Measurements from ENCODE around the gene PRKCD. TPM values are rescaled to one million over a fixed set of nuclear protein-coding genes. Genes with fewer than 3 reads are reported as not detected.

The PRKCD gene
- total and polyA plus RNA-seq, 5 donors from 2014 or later, result 13.6 to 33.6 (median 16.8) TPM

- Mint-ChIP-seq H3K27ac (no peak overlapping the region), H3K27me3 (no peaks in the 10 kb centered on the region)
Measured at GRCh38 chr3:53234841-53235232, 73.8 kb downstream of the PRKCD start.

GRCh38 chr3:53235545-53235944, 74.5 kb downstream of the PRKCD start:
- no peak overlapping the region for H3K27ac ChIP-seq (ENCODE audit: insufficient read depth, low read length, poor library complexity, severe bottlenecking)
- no peak overlapping the region for H3K4me3 Mint-ChIP-seq
- H3K27ac Mint-ChIP-seq, result no peak overlapping the region
- H3K9me3 ChIP-seq (ENCODE audit: control insufficient read depth in 2 of 2, low read length in 2 of 2), result no peaks in the 10 kb centered on the region
- peaks cover 0 to 2% (median 0%) of the 10 kb centered on the region in 4 donors for H3K4me1 Mint-ChIP-seq
- H3K4me3 ChIP-seq (ENCODE audit: low read depth, low read length), result no peak overlapping the region
- peaks cover 13% of the 10 kb centered on the region for H3K36me3 Mint-ChIP-seq
- no peaks in the 10 kb centered on the region for H3K9me3 Mint-ChIP-seq
- no peaks in the 10 kb centered on the region for H3K4me1 ChIP-seq (ENCODE audit: control insufficient read depth, insufficient read depth, low read length, poor library complexity, severe bottlenecking)
- H3K27me3 ChIP-seq (ENCODE audit: control insufficient read depth, insufficient read depth, low read length), result no peaks in the 10 kb centered on the region
- DNase-seq (no peak), ATAC-seq (ENCODE audit: low read depth in 2 of 2) (no peak)
- H3K27me3 Mint-ChIP-seq, result no peaks in the 10 kb centered on the region
- peaks cover 81% of the 10 kb centered on the region for H3K36me3 ChIP-seq (ENCODE audit: control insufficient read depth, insufficient read depth, low read length)

More at GRCh38 chr3:53234841-53235232, 73.8 kb downstream of the PRKCD start:
- no peaks in the 10 kb centered on the region for H3K4me1 ChIP-seq (ENCODE audit: control insufficient read depth, insufficient read depth, low read length, poor library complexity, severe bottlenecking)
- no peaks in the 10 kb centered on the region for H3K27me3 ChIP-seq (ENCODE audit: control insufficient read depth, insufficient read depth, low read length)
- H3K9me3 ChIP-seq (ENCODE audit: control insufficient read depth in 2 of 2, low read length in 2 of 2), result no peaks in the 10 kb centered on the region
- Mint-ChIP-seq H3K36me3 (peaks cover 13% of the 10 kb centered on the region), H3K4me1 (peaks cover 0 to 2% (median 0%) of the 10 kb centered on the region in 4 donors), H3K9me3 (no peaks in the 10 kb centered on the region), H3K4me3 (no peak overlapping the region)
- no peak overlapping the region for H3K27ac ChIP-seq (ENCODE audit: insufficient read depth, low read length, poor library complexity, severe bottlenecking)
- H3K4me3 ChIP-seq (ENCODE audit: low read depth, low read length), result no peak overlapping the region
- ATAC-seq (ENCODE audit: low read depth in 2 of 2) (no peak), DNase-seq (no peak)
- H3K36me3 ChIP-seq (ENCODE audit: control insufficient read depth, insufficient read depth, low read length), result peaks cover 80% of the 10 kb centered on the region

- Mint-ChIP-seq H3K4me1 (peaks cover 0 to 2% (median 0%) of the 10 kb centered on the region in 4 donors), H3K36me3 (peaks cover 13% of the 10 kb centered on the region), H3K27ac (peak overlapping the region in 2 of 3 donors; percentile 69 to 72), H3K27me3 (no peaks in the 10 kb centered on the region), H3K4me3 (no peak overlapping the region), H3K9me3 (no peaks in the 10 kb centered on the region)
- Histone ChIP-seq H3K27me3 (ENCODE audit: control insufficient read depth, insufficient read depth, low read length) (no peaks in the 10 kb centered on the region), H3K36me3 (ENCODE audit: control insufficient read depth, insufficient read depth, low read length) (peaks cover 82% of the 10 kb centered on the region), H3K9me3 (ENCODE audit: control insufficient read depth in 2 of 2, low read length in 2 of 2) (no peaks in the 10 kb centered on the region), H3K4me3 (ENCODE audit: low read depth, low read length) (no peak overlapping the region), H3K27ac (ENCODE audit: insufficient read depth, low read length, poor library complexity, severe bottlenecking) (no peak overlapping the region), H3K4me1 (ENCODE audit: control insufficient read depth, insufficient read depth, low read length, poor library complexity, severe bottlenecking) (no peaks in the 10 kb centered on the region)
- ATAC-seq (ENCODE audit: low read depth in 2 of 2) (peak in 1 of 2 donors; percentile 23), DNase-seq (peak in 1 of 3 donors; percentile 33)
Measured at GRCh38 chr3:53236112-53236841, 75.3 kb downstream of the PRKCD start.

- Histone ChIP-seq H3K36me3 (ENCODE audit: control insufficient read depth, insufficient read depth, low read length) (peaks cover 76% of the 10 kb centered on the region), H3K27ac (ENCODE audit: insufficient read depth, low read length, poor library complexity, severe bottlenecking) (no peak overlapping the region), H3K4me1 (ENCODE audit: control insufficient read depth, insufficient read depth, low read length, poor library complexity, severe bottlenecking) (no peaks in the 10 kb centered on the region), H3K9me3 (ENCODE audit: control insufficient read depth in 2 of 2, low read length in 2 of 2) (no peaks in the 10 kb centered on the region), H3K27me3 (ENCODE audit: control insufficient read depth, insufficient read depth, low read length) (no peaks in the 10 kb centered on the region), H3K4me3 (ENCODE audit: low read depth, low read length) (no peak overlapping the region)
- no peak overlapping the region for H3K4me3 Mint-ChIP-seq
- peaks cover 13% of the 10 kb centered on the region for H3K36me3 Mint-ChIP-seq
- no peak for DNase-seq
- no peak for ATAC-seq (ENCODE audit: low read depth in 2 of 2)
- no peaks in the 10 kb centered on the region for H3K27me3 Mint-ChIP-seq
- H3K27ac Mint-ChIP-seq, result peak overlapping the region in 1 of 3 donors; percentile 83
- peaks cover 0 to 6% (median under 1%) of the 10 kb centered on the region in 4 donors for H3K4me1 Mint-ChIP-seq
- H3K9me3 Mint-ChIP-seq, result no peaks in the 10 kb centered on the region
Measured at GRCh38 chr3:53238051-53238850, 77.2 kb downstream of the PRKCD start.

- Histone ChIP-seq H3K27ac (ENCODE audit: insufficient read depth, low read length, poor library complexity, severe bottlenecking) (no peak overlapping the region), H3K9me3 (ENCODE audit: control insufficient read depth in 2 of 2, low read length in 2 of 2) (no peaks in the 10 kb centered on the region), H3K36me3 (ENCODE audit: control insufficient read depth, insufficient read depth, low read length) (peaks cover 71% of the 10 kb centered on the region), H3K27me3 (ENCODE audit: control insufficient read depth, insufficient read depth, low read length) (no peaks in the 10 kb centered on the region), H3K4me3 (ENCODE audit: low read depth, low read length) (no peak overlapping the region), H3K4me1 (ENCODE audit: control insufficient read depth, insufficient read depth, low read length, poor library complexity, severe bottlenecking) (no peaks in the 10 kb centered on the region)
- Mint-ChIP-seq H3K4me3 (no peak overlapping the region), H3K9me3 (no peaks in the 10 kb centered on the region), H3K27ac (peak overlapping the region in 1 of 3 donors; percentile 41), H3K36me3 (peaks cover 9% of the 10 kb centered on the region), H3K27me3 (no peaks in the 10 kb centered on the region), H3K4me1 (peaks cover 0 to 13% (median 3%) of the 10 kb centered on the region in 4 donors)
- ATAC-seq (ENCODE audit: low read depth in 2 of 2) (no peak), DNase-seq (no peak)
Measured at GRCh38 chr3:53238886-53239285, 77.9 kb downstream of the PRKCD start.

GRCh38 chr3:53239800-53240199, 78.8 kb downstream of the PRKCD start:
- no peaks in the 10 kb centered on the region for H3K4me1 ChIP-seq (ENCODE audit: control insufficient read depth, insufficient read depth, low read length, poor library complexity, severe bottlenecking)
- H3K9me3 Mint-ChIP-seq, result no peaks in the 10 kb centered on the region
- no peaks in the 10 kb centered on the region for H3K9me3 ChIP-seq (ENCODE audit: control insufficient read depth in 2 of 2, low read length in 2 of 2)
- H3K27ac ChIP-seq (ENCODE audit: insufficient read depth, low read length, poor library complexity, severe bottlenecking), result no peak overlapping the region
- peaks cover 0 to 13% (median 4%) of the 10 kb centered on the region in 4 donors for H3K4me1 Mint-ChIP-seq
- H3K27ac Mint-ChIP-seq, result no peak overlapping the region
- peaks cover 62% of the 10 kb centered on the region for H3K36me3 ChIP-seq (ENCODE audit: control insufficient read depth, insufficient read depth, low read length)
- no peak overlapping the region for H3K4me3 Mint-ChIP-seq
- no peak for ATAC-seq (ENCODE audit: low read depth in 2 of 2)
- H3K27me3 ChIP-seq (ENCODE audit: control insufficient read depth, insufficient read depth, low read length), result no peaks in the 10 kb centered on the region
- no peaks in the 10 kb centered on the region for H3K27me3 Mint-ChIP-seq
- no peak overlapping the region for H3K4me3 ChIP-seq (ENCODE audit: low read depth, low read length)
- no peak for DNase-seq
- peaks cover 7% of the 10 kb centered on the region for H3K36me3 Mint-ChIP-seq

GRCh38 chr3:53240989-53241972, 80.3 kb downstream of the PRKCD start:
- no peak overlapping the region for H3K4me3 Mint-ChIP-seq
- H3K27ac Mint-ChIP-seq, result peak overlapping the region in 1 of 3 donors; percentile 82
- H3K36me3 Mint-ChIP-seq, result peaks cover 8% of the 10 kb centered on the region
- H3K27me3 ChIP-seq (ENCODE audit: control insufficient read depth, insufficient read depth, low read length), result no peaks in the 10 kb centered on the region
- peaks cover 0 to 3% (median 0%) of the 10 kb centered on the region in 7 donors for H3K9me3 Mint-ChIP-seq
- H3K9me3 ChIP-seq (ENCODE audit: control insufficient read depth in 2 of 2, low read length in 2 of 2), result no peaks in the 10 kb centered on the region
- DNase-seq (no peak), ATAC-seq (ENCODE audit: low read depth in 2 of 2) (no peak)
- H3K27me3 Mint-ChIP-seq, result no peaks in the 10 kb centered on the region
- no peaks in the 10 kb centered on the region for H3K4me1 ChIP-seq (ENCODE audit: control insufficient read depth, insufficient read depth, low read length, poor library complexity, severe bottlenecking)
- H3K4me3 ChIP-seq (ENCODE audit: low read depth, low read length), result no peak overlapping the region
- H3K36me3 ChIP-seq (ENCODE audit: control insufficient read depth, insufficient read depth, low read length), result peaks cover 49% of the 10 kb centered on the region
- peaks cover 3 to 22% (median 11%) of the 10 kb centered on the region in 4 donors for H3K4me1 Mint-ChIP-seq
- H3K27ac ChIP-seq (ENCODE audit: insufficient read depth, low read length, poor library complexity, severe bottlenecking), result no peak overlapping the region
